Measurements from ENCODE around the gene PLPP7.
"Not testable (repeated sequence)": the region's sequence is repeated elsewhere in the genome, so short reads cannot be mapped to it uniquely, and the experiment has no call there.

Gene PLPP7

DNA sequence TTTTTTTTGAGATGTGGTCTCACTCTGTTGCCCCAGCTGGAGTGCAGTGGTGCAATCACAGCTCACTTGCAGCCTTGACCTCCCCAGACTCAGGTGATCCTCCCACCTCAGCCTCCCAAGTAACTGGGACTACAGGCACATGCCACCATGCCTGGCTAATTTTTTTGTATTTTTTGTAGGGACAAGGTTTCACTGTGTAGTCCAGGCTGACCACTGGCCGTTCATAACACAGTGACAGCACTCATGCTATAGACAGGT is 18.6 kb upstream of the PLPP7 start:
- not testable (repeated sequence) for H3K9ac ChIP-seq (ENCODE audit: low read depth, low read length)

GRCh38 chr9:131271506-131271931 is 18.0 kb upstream of the PLPP7 start:
- Histone ChIP-seq H3K9me3 (ENCODE audit: insufficient read depth, low read depth, low read length) (no peaks in the 10 kb centered on the region), H3K27ac (ENCODE audit: low read length) (no peak overlapping the region), H3K4me1 (ENCODE audit: insufficient read depth, low read length) (peaks cover 4% of the 10 kb centered on the region; the same call in 1 of the 2 replicates), H3K9ac (ENCODE audit: low read depth, low read length) (no peak overlapping the region), H3K4me3 (ENCODE audit: low read length) (no peak overlapping the region), H3K36me3 (ENCODE audit: insufficient read depth, low read depth, low read length) (no peaks in the 10 kb centered on the region), H3K27me3 (ENCODE audit: insufficient read depth, low read length) (peaks cover 25% of the 10 kb centered on the region)

More for the DNA sequence above, 18.6 kb upstream of the PLPP7 start:
- H3K27ac ChIP-seq (ENCODE audit: low read length); H3K4me1 ChIP-seq (ENCODE audit: insufficient read depth, low read length); H3K4me3 ChIP-seq (ENCODE audit: low read length); H3K36me3 ChIP-seq (ENCODE audit: insufficient read depth, low read depth, low read length); H3K9me3 ChIP-seq (ENCODE audit: insufficient read depth, low read depth, low read length): not testable (repeated sequence)
- H3K27me3 ChIP-seq (ENCODE audit: insufficient read depth, low read length): peaks cover 19% of the 10 kb centered on the region

- H3K27ac ChIP-seq (ENCODE audit: low read length): no peak overlapping the region
- no peak overlapping the region for H3K9ac ChIP-seq (ENCODE audit: low read depth, low read length)
- H3K9me3 ChIP-seq (ENCODE audit: insufficient read depth, low read depth, low read length): no peaks in the 10 kb centered on the region
- H3K36me3 ChIP-seq (ENCODE audit: insufficient read depth, low read depth, low read length): no peaks in the 10 kb centered on the region
- peaks cover 4% of the 10 kb centered on the region; the same call in 1 of the 2 replicates for H3K4me1 ChIP-seq (ENCODE audit: insufficient read depth, low read length)
- peaks cover 32% of the 10 kb centered on the region for H3K27me3 ChIP-seq (ENCODE audit: insufficient read depth, low read length)
- no peak overlapping the region for H3K4me3 ChIP-seq (ENCODE audit: low read length)
These were observed 17.3 kb upstream of the PLPP7 start for GRCh38 chr9:131272212-131272611.

- no peaks in the 10 kb centered on the region for H3K9me3 ChIP-seq (ENCODE audit: insufficient read depth, low read depth, low read length)
- H3K27me3 ChIP-seq (ENCODE audit: insufficient read depth, low read length): peaks cover 34% of the 10 kb centered on the region
- no peak overlapping the region for H3K9ac ChIP-seq (ENCODE audit: low read depth, low read length)
- H3K4me3 ChIP-seq (ENCODE audit: low read length): no peak overlapping the region
- H3K27ac ChIP-seq (ENCODE audit: low read length): no peak overlapping the region
- H3K36me3 ChIP-seq (ENCODE audit: insufficient read depth, low read depth, low read length): no peaks in the 10 kb centered on the region
- peaks cover 4% of the 10 kb centered on the region; the same call in 1 of the 2 replicates for H3K4me1 ChIP-seq (ENCODE audit: insufficient read depth, low read length)
These were observed 16.2 kb upstream of the PLPP7 start for GRCh38 chr9:131273146-131273855.

DNA sequence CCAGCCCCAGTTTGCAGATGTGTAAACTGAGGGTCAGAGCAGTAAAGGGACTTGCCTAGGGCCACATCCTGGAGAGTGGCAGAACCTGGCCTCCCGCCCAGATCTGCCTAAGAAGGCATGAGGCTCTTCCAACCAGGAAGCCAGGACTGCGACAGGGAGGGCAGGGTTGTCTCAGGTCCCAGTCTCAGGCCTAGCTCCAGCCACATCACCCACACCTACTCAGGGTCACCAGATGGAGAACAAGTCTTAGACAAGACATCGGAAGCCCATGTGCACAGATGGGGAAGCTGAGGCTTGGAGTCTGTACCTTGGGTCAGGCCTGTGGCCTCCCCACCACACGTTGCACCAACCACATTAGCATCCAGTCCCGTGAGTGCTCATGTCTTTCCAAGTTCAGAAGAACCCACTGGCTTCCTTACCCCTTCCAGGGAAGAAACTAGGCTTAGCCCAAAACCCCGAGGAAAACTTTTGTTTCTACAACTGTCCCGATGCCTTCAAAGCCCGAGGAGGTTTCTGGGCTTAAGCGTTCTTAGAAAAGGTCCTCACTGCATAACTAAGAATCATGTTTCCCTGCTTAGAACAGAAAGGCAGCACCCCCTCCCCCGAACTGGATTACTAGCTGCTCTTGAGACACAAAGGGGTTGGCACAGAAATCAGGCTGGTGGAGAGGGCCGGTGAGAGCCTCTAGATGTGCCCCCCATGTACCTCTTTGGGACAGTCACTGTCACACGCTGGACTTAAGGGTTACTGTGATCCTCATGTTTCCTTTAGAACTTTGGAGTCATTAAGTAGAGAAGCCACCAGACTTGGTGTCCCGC is 15.5 kb upstream of the PLPP7 start:
- Histone ChIP-seq H3K4me3 (ENCODE audit: low read length) (no peak overlapping the region), H3K27ac (ENCODE audit: low read length) (no peak overlapping the region), H3K9ac (ENCODE audit: low read depth, low read length) (no peak overlapping the region), H3K9me3 (ENCODE audit: insufficient read depth, low read depth, low read length) (no peaks in the 10 kb centered on the region), H3K27me3 (ENCODE audit: insufficient read depth, low read length) (peaks cover 37% of the 10 kb centered on the region), H3K36me3 (ENCODE audit: insufficient read depth, low read depth, low read length) (no peaks in the 10 kb centered on the region), H3K4me1 (ENCODE audit: insufficient read depth, low read length) (peaks cover 4% of the 10 kb centered on the region; the same call in 1 of the 2 replicates)

- no peak overlapping the region for H3K9ac ChIP-seq (ENCODE audit: low read depth, low read length)
- H3K36me3 ChIP-seq (ENCODE audit: insufficient read depth, low read depth, low read length): no peaks in the 10 kb centered on the region
- H3K4me1 ChIP-seq (ENCODE audit: insufficient read depth, low read length): peaks cover 4% of the 10 kb centered on the region; the same call in 1 of the 2 replicates
- H3K4me3 ChIP-seq (ENCODE audit: low read length): no peak overlapping the region
- H3K27ac ChIP-seq (ENCODE audit: low read length): no peak overlapping the region
- peaks cover 44% of the 10 kb centered on the region for H3K27me3 ChIP-seq (ENCODE audit: insufficient read depth, low read length)
- no peaks in the 10 kb centered on the region for H3K9me3 ChIP-seq (ENCODE audit: insufficient read depth, low read depth, low read length)
These were observed 14.7 kb upstream of the PLPP7 start for GRCh38 chr9:131274674-131275331.

GRCh38 chr9:131275332-131276093 is 14.0 kb upstream of the PLPP7 start:
- H3K4me1 ChIP-seq (ENCODE audit: insufficient read depth, low read length): peaks cover 4% of the 10 kb centered on the region; the same call in 1 of the 2 replicates
- H3K27ac ChIP-seq (ENCODE audit: low read length): no peak overlapping the region

GRCh38 chr9:131276094-131276888 is 13.2 kb upstream of the PLPP7 start, which contains the start of gene FAM78A:
Gene FAM78A (minus strand): TSS chr9:131276510. CDS start chr9:131276179, 331 bp downstream.
- Histone ChIP-seq H3K4me1 (ENCODE audit: insufficient read depth, low read length) (peaks cover 4% of the 10 kb centered on the region; the same call in 1 of the 2 replicates), H3K27me3 (ENCODE audit: insufficient read depth, low read length) (peaks cover 52% of the 10 kb centered on the region), H3K9me3 (ENCODE audit: insufficient read depth, low read depth, low read length) (no peaks in the 10 kb centered on the region), H3K4me3 (ENCODE audit: low read length) (peak within 1 kb of the TSS; percentile 55; the same call in 1 of the 2 replicates), H3K9ac (ENCODE audit: low read depth, low read length) (no peak within 1 kb of the TSS), H3K27ac (ENCODE audit: low read length) (no peak within 1 kb of the TSS), H3K36me3 (ENCODE audit: insufficient read depth, low read depth, low read length) (no peaks in the 10 kb centered on the region)

More at GRCh38 chr9:131275332-131276093, 14.0 kb upstream of the PLPP7 start:
- no peak overlapping the region for H3K9ac ChIP-seq (ENCODE audit: low read depth, low read length)
- H3K36me3 ChIP-seq (ENCODE audit: insufficient read depth, low read depth, low read length): no peaks in the 10 kb centered on the region
- H3K4me3 ChIP-seq (ENCODE audit: low read length): 0 out of 2 replicates have a peak overlapping the region, but pooled peaks have one; percentile 40
- no peaks in the 10 kb centered on the region for H3K9me3 ChIP-seq (ENCODE audit: insufficient read depth, low read depth, low read length)
- H3K27me3 ChIP-seq (ENCODE audit: insufficient read depth, low read length): peaks cover 44% of the 10 kb centered on the region

DNA sequence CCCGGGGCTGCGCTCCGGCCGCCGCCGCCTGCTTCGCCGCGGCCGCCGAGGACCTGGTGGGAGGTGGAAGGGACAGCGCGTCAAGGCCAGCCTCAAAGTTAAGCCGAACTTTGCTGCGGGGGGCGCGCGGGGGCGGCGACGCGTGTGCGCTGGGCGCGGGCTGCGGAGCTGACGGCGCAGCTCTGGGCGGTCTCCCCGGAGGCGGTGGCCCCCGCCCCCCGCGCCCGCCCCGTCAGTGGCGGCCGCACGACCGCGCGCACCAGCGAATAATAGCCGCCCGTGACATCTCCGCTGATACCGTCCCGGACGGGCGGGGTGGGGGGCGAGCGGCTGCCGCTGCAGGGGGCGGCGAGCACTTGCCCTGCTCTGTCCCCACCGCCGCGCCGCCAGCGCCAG is 12.6 kb upstream of the PLPP7 start:
- H3K4me3 ChIP-seq (ENCODE audit: low read length): peak overlapping the region; percentile 55; the same call in 1 of the 2 replicates
- H3K27ac ChIP-seq (ENCODE audit: low read length): no peak overlapping the region
- H3K4me1 ChIP-seq (ENCODE audit: insufficient read depth, low read length): peaks cover 4% of the 10 kb centered on the region; the same call in 1 of the 2 replicates
- peaks cover 58% of the 10 kb centered on the region for H3K27me3 ChIP-seq (ENCODE audit: insufficient read depth, low read length)
- no peaks in the 10 kb centered on the region for H3K9me3 ChIP-seq (ENCODE audit: insufficient read depth, low read depth, low read length)
- no peak overlapping the region for H3K9ac ChIP-seq (ENCODE audit: low read depth, low read length)
- H3K36me3 ChIP-seq (ENCODE audit: insufficient read depth, low read depth, low read length): no peaks in the 10 kb centered on the region

GRCh38 chr9:131277287-131277909 is 12.1 kb upstream of the PLPP7 start:
- H3K9ac ChIP-seq (ENCODE audit: low read depth, low read length): no peak overlapping the region
- H3K27ac ChIP-seq (ENCODE audit: low read length): no peak overlapping the region
- H3K27me3 ChIP-seq (ENCODE audit: insufficient read depth, low read length): peaks cover 63% of the 10 kb centered on the region

More at GRCh38 chr9:131277287-131277909, 12.1 kb upstream of the PLPP7 start:
- peaks cover 4% of the 10 kb centered on the region for H3K4me1 ChIP-seq (ENCODE audit: insufficient read depth, low read length)
- no peaks in the 10 kb centered on the region for H3K36me3 ChIP-seq (ENCODE audit: insufficient read depth, low read depth, low read length)
- peak overlapping the region; percentile 55; the same call in 1 of the 2 replicates for H3K4me3 ChIP-seq (ENCODE audit: low read length)
- no peaks in the 10 kb centered on the region for H3K9me3 ChIP-seq (ENCODE audit: insufficient read depth, low read depth, low read length)

Data from iPS-20b (cell line).